ENCODE data around the gene C1orf232. TPM values are rescaled to one million over a fixed set of nuclear protein-coding genes. Genes with fewer than 3 reads are reported as not detected.

Gene C1orf232
- total RNA-seq, 1 experiment from 2014 or later = not detected

GRCh38 chr1:26180010-26180506, 11.3 kb upstream of the C1orf232 start:
- no peak for DNase-seq (ENCODE audit: low read depth)

GRCh38 chr1:26177182-26177684, 8.5 kb upstream of the C1orf232 start, which contains the start of gene CNKSR1:
TSS of gene CNKSR1 (plus strand) at chr1:26177491. CDS start at chr1:26177548, 57 bp downstream.
- no peak for DNase-seq (ENCODE audit: low read depth)

GRCh38 chr1:26175346-26175745, 6.6 kb upstream of the C1orf232 start:
- DNase-seq (ENCODE audit: low read depth) = no peak

GRCh38 chr1:26171084-26172072, 2.6 kb upstream of the C1orf232 start, which contains the start of gene ZNF593OS:
TSS of gene ZNF593OS (minus strand) at chr1:26171832. CDS start at chr1:26171661, 171 bp downstream.
- DNase-seq (ENCODE audit: low read depth) = no peak

DNA sequence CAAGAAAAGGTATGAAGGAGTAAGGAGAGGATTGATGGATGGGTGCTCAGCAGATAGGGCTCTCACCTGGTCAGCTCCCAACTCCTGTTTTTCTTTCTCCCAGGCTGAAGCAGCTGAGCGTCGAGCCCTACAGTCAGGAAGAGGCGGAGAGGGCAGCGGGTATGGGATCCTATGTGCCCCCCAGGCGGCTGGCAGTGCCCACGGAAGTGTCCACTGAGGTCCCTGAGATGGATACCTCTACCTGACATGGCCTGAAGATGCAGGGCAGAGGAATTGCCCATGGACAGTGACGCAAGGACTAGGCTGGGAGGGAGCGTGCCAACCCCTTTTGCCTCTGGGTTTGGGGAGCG, 1.7 kb upstream of the C1orf232 start:
- DNase-seq (ENCODE audit: low read depth) = no peak

DNA sequence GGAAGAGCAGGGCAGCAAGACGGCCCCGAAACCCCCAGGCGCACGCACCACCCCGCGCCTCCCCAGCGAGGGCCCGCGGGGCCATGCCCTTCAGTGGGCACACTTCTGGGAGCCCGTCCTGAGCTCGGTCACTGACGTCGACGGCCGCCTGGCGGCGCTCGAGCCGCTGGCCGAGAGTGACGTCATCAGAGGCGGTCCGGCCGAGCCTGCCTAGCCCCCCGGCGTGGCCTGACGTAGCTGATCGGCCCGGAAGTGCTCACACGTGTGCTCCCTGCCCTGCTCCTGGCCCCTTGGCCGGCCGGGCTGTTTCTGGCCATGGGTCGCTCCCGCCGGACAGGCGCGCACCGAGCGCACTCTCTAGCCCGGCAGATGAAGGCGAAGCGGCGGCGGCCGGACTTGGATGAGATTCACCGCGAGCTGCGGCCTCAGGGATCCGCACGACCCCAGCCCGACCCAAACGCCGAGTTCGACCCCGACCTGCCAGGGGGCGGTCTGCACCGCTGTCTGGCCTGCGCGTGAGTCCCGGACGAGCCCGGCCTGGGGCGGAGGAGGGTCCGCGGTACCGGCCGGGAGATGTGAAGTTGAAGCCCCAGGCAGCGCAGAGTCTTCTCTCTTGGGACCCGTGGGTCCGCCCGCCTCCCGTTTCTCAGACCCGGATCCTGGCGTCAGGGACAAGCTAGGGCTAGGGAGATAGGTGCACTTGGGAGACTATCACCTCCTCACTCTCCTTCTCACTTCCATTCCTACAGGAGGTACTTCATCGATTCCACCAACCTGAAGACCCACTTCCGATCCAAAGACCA, 1.1 kb upstream of the C1orf232 start, which contains the start of gene ZNF593:
TSS of gene ZNF593 (plus strand) at position 240 of the 803 bp plus-strand sequence. CDS start at position 316, 76 bp downstream.
- peak; percentile 87 for DNase-seq (ENCODE audit: low read depth)

DNA sequence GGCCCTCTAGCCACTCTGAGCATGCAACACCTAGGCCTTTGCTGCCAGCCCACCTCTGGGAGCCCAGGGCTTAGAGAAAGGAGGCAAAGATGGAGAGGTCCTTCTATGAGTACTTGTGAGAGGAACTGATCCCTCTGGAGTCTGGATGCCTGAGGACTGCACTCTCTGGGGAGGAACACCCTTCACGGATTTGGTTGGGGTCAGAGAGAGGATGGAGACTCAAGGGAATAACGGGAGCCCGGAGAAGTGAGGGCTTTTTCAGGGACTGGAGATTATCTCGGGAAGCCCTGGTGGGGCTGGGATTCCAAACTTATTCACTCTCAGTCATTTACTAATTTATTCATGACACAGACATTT, 413 bp upstream of the C1orf232 start:
- DNase-seq (ENCODE audit: low read depth) = no peak

GRCh38 chr1:26166719-26167281, 2.0 kb downstream of the C1orf232 start:
- DNase-seq (ENCODE audit: low read depth) = no peak

DNA sequence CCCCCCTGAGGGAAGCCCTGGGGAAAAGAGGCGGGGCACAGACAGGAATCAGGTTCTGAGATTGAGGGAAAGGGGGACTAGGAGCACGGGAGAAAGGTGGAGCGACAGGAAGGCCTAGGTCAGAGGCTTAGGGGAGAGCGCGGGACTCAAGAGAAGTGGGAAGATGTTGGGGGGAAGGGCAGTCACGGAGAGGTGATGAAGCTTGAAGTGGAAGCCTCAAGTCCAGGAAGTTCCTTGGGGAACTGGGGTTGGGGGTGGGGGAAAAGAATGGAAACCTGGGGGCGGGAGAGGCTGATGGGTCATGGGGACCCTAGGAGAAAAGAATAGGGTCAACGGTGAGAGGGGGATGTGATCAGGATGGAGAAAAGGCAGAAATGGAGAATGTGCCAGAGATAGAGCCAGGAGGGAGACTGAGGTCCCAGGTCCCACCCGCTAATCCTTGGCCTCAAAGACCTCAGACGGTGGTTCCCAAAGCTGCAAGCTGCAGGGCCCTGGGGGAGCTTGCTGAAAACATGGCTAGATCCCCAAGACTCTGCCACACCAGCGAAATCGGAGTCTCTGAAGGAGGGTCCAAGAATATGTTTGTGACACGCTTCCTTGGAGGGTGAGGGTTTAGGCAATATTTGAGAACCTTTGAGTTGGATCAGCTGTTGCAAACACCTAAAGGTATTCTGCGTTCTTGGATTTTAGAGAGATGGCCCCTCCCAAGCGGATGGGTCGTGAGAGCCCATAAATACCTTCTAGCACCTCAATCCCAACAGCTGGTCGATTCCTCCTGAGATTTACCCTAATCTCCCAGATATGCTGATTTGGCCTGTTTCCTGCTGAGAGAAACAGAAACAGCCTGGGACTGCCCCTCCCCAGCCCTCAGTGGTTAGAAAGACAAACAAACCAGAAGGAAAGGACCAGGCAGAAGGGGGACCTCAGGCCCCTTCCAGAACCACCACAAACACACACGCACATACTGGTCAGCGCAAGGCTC, 3.6 kb downstream of the C1orf232 start:
- no peak for DNase-seq (ENCODE audit: low read depth)

GRCh38 chr1:26164036-26164860, 4.5 kb downstream of the C1orf232 start:
- DNase-seq (ENCODE audit: low read depth) = no peak

GRCh38 chr1:26163684-26164035, 5.1 kb downstream of the C1orf232 start:
- no peak for DNase-seq (ENCODE audit: low read depth)

DNA sequence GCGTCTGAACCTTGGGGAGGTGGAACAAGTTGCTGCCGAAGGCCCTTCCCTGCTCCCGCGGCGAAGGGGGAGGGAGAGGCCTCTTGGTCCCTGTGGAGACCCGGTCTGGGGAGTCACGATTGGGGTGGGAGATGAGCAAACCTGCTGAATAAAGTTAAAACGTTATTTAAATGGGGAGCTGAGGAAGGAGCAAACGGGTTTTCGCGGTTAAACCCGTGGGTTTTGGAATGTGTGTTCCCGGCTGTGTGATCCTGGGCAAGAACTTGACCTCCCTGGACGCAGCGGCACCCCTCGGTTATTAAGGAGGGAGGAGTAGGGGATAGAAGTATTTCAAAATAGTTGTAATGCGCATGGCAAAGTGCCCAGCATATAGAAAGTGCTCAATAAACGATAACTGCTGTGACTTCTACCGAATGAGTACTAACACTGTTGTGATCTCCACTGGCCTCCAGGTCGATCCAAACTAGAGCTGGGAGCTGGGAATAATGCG, 6.5 kb downstream of the C1orf232 start:
- no peak for DNase-seq (ENCODE audit: low read depth)

DNA sequence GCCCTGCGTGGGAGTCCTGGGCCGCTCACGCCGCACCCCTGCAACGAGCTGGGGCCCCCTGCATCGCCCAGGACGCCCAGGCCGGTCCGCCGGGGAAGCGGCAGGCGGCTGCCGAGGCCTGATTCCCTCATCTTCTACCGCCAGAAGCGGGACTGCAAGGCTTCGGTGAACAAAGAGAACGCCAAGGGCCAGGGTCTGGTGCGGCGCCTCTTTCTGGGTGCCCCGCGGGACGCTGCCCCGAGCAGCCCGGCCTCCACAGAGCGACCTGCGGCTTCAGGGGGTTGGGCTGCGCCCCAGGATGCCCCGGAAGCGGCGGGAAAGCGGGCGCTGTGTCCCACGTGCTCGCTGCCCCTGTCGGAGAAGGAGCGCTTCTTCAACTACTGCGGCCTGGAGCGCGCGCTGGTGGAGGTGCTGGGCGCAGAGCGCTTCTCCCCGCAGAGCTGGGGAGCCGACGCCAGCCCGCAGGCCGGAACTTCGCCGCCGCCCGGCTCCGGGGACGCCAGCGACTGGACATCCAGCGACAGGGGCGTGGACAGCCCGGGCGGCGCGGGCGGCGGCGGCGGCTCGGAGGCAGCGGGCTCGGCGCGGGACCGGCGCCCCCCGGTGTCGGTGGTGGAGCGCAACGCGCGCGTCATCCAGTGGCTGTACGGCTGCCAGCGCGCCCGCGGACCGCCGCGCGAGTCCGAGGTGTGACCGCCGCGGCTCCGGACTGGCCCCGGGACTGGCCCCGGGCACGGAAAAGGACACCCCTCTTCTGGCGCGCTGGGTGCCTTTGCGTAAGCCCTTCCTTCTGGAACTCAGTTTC, 7.1 kb downstream of the C1orf232 start:
- DNase-seq (ENCODE audit: low read depth) = peak; percentile 58

GRCh38 chr1:26160527-26161414, 8.0 kb downstream of the C1orf232 start:
- no peak for DNase-seq (ENCODE audit: low read depth)

DNA sequence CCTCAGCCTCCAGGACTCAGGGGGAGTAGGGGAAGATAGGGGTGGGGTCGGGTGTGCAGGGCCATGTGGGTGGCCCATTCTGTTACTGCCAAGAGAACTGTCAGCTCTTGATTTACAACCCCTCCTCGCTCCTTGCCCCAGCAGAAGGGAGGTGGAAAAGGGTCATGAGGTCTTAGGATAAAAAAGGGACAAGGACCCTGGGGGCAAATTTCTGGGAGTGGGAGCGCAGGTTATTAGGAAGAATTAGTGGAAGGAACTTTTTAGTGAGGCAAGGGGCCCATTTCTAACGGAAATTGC, 9.1 kb downstream of the C1orf232 start:
- no peak for DNase-seq (ENCODE audit: low read depth)

GRCh38 chr1:26158908-26159742, 9.6 kb downstream of the C1orf232 start, which contains the start of gene FAM110D:
TSS of gene FAM110D (plus strand) at chr1:26159079. CDS start at chr1:26161292, 2,213 bp downstream.
- DNase-seq (ENCODE audit: low read depth) = peak; percentile 26

Measured in M059J (cell line).